HL-60 (cell line): ENCODE results near the gene PARD6G.

Source experiments
- DNase-seq, 2 experiments: peaks; one replicate each; pipeline ENCODE4 v3.0.0-alpha.2; 2010 to 2020; ENCODE audit warnings: low read depth in 1 of 2, low spot score in 1 of 2
- H3K27ac ChIP-seq: fragments of 250-450 bp; sonication (Bioruptor Pico); replicated peaks from 2 replicates; pipeline ENCODE4 v1.5.1; 2020; ENCODE audit warnings: mild to moderate bottlenecking, moderate library complexity
- H3K27me3 ChIP-seq: fragments of 250-450 bp; sonication (Bioruptor Pico); 2 replicates; pipeline ENCODE4 v1.5.1; 2021; ENCODE audit warnings: mild to moderate bottlenecking, moderate library complexity; ENCODE audit not compliant: insufficient read depth, poor library complexity, severe bottlenecking
- H3K4me3 ChIP-seq: replicated peaks from 2 replicates; pipeline ENCODE4 v1.5.1; 2011; ENCODE audit warnings: mild to moderate bottlenecking, control low read depth, low read length; ENCODE audit not compliant: insufficient read depth
- CTCF ChIP-seq: IDR thresholded peaks from one replicate; pipeline ENCODE4 v1.5.1; 2011; ENCODE audit warnings: low read length, control low read depth, inconsistent platforms; ENCODE audit not compliant: insufficient read depth
- GABPA ChIP-seq: IDR thresholded peaks from 2 replicates; pipeline ENCODE4 v1.6.1; 2012; ENCODE audit warnings: low read depth
- POLR2AphosphoS5 ChIP-seq: IDR thresholded peaks from 2 replicates; pipeline ENCODE4 v1.6.1; 2012; ENCODE audit warnings: low read depth
- REST ChIP-seq: IDR thresholded peaks from 2 replicates; pipeline ENCODE4 v1.6.1; 2012; ENCODE audit warnings: low read depth; ENCODE audit not compliant: insufficient replicate concordance
- SPI1 ChIP-seq: IDR thresholded peaks from 2 replicates; pipeline ENCODE4 v1.6.1; 2012; ENCODE audit warnings: low read depth, mild to moderate bottlenecking, borderline replicate concordance

PARD6G gene

DNA sequence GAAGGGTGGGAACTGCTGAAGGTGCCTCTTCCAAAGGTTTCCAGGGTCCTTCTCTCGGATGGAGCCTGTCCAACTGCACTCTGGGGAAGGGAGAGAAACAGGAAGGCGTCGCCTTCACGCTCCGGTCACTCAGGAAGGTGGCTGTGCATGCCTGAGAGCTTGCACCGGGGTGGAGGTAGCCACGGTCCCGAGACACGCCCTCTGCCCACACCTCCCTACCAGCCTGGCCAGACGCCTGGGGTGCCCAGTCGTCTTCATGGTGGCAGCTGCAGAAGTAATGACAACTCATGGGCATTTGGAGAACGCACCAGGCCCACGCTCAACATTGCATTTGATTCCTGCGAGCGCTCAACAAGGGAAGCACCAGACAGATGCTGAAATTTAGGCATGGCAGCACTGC lies 78.3 kb downstream of the PARD6G start:
- no peak for DNase-seq
- H3K27ac ChIP-seq = no peak overlapping the region
- H3K4me3 ChIP-seq = no peak overlapping the region
- peaks cover 3% of the 10 kb centered on the region for H3K27me3 ChIP-seq
- no peak for TF ChIP-seq REST
- no peak for TF ChIP-seq GABPA

GRCh38 chr18:80168346-80168745 lies 79.0 kb downstream of the PARD6G start:
- Histone ChIP-seq H3K27ac (no peak overlapping the region), H3K27me3 (peaks cover 3% of the 10 kb centered on the region), H3K4me3 (no peak overlapping the region)
- TF ChIP-seq SPI1 (no peak), CTCF (no peak), POLR2AphosphoS5 (no peak), REST (no peak)
- DNase-seq = no peak

- no peak for DNase-seq
- Histone ChIP-seq H3K27me3 (peaks cover 3% of the 10 kb centered on the region), H3K27ac (no peak overlapping the region), H3K4me3 (no peak overlapping the region)
- TF ChIP-seq GABPA = no peak
- TF ChIP-seq REST = no peak
- no peak for TF ChIP-seq SPI1
Observed at GRCh38 chr18:80167931-80168330, 79.4 kb downstream of the PARD6G start.

DNA sequence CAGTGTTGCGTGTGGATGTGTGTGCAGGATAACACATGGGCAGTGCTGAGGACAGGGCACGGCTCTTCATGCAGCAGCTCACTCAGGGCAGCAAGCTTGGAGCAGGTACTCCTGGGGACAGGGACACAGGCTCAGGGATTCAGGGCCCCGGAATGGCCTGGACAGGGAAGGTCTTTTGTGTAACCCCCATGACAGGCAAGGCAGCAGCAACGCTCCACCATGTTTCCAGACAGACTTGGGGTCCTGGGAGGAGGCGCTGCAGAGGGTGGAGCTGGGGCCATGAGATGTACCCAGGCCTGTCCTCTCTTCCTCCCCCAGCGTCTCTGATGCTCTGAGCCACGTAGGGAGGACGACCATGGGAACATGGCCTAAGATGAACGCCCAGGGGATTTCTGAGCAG lies 80.0 kb downstream of the PARD6G start:
- Histone ChIP-seq H3K4me3 (no peak overlapping the region), H3K27ac (no peak overlapping the region), H3K27me3 (peaks cover 3% of the 10 kb centered on the region)
- TF ChIP-seq CTCF (no peak), POLR2AphosphoS5 (no peak), SPI1 (no peak), GABPA (no peak), REST (no peak)
- DNase-seq = no peak
